GM12873 (cell line): ENCODE results near the gene MPV17L2.

Experiments
- TF ChIP-seq, protein P1 (sequence below): IDR thresholded peaks from 2 replicates; pipeline ENCODE4 v1.5.1; 2012; ENCODE audit warnings: low read depth, mild to moderate bottlenecking, moderate library complexity, low read length, control low read depth; ENCODE audit not compliant: insufficient read depth; ENCODE audit errors: missing control alignments

MPV17L2 gene

DNA sequence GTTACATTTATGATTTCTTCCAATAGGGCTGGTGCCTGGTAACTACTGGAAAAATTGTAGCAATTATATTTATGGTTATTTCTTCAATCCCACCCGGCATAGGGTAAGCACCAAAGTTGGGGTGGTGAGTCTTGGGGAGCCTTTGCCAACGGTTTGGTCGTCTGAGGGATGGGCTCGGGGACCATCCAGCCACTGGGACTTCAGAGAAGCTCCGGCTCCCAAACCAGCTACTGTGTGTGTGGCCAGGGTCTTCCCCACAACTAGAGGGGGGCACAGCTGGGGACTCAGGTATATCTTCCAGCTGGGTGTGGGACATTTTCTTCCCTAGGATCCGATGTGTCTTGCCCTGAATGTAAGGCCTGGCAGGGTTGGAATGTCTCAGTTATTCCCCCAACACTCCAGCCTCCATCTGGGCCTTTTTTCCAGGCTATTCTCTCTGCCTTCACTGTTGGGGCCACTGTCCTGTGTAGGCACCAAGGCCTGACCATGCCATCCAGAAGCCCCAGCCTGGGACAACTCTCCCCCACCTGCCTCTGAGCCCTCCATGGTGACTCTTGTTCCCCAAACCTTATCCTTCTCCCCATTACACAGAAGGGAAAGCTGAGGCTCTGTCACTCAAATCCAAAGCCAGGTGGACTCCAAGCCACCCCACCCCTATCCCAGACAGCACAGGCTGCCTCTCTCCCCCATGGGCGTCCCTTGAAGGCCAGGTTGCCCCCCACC, 20.5 kb upstream of the MPV17L2 start:
- TF ChIP-seq, protein P1, sequence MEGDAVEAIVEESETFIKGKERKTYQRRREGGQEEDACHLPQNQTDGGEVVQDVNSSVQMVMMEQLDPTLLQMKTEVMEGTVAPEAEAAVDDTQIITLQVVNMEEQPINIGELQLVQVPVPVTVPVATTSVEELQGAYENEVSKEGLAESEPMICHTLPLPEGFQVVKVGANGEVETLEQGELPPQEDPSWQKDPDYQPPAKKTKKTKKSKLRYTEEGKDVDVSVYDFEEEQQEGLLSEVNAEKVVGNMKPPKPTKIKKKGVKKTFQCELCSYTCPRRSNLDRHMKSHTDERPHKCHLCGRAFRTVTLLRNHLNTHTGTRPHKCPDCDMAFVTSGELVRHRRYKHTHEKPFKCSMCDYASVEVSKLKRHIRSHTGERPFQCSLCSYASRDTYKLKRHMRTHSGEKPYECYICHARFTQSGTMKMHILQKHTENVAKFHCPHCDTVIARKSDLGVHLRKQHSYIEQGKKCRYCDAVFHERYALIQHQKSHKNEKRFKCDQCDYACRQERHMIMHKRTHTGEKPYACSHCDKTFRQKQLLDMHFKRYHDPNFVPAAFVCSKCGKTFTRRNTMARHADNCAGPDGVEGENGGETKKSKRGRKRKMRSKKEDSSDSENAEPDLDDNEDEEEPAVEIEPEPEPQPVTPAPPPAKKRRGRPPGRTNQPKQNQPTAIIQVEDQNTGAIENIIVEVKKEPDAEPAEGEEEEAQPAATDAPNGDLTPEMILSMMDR, result no peak

DNA sequence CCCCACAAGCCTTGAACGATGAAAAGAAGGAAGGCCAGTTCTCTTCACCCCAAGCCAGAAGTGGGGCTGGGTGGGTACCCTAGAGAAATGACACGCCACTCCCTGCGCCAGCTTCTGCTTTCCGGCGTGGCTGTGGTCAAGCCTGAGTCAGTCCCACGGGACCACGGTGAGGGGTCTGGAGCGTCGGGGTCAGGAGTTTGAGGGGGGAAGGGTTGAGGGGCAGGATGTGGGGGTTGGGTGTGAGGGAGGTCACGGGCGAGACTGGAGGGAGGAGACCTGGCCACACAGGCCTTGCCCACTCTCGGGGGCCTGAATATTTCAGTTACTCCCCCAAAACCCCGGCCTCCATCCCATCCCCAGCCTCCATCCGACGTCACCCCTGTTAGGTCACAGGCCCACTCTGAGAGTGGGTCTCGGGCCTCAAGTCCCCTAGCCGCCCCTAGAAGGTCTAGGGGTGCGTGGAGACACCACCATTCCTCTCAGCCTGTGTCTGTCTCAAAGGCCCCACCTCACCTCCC, 19.9 kb upstream of the MPV17L2 start:
- TF ChIP-seq, protein P1, result no peak

DNA sequence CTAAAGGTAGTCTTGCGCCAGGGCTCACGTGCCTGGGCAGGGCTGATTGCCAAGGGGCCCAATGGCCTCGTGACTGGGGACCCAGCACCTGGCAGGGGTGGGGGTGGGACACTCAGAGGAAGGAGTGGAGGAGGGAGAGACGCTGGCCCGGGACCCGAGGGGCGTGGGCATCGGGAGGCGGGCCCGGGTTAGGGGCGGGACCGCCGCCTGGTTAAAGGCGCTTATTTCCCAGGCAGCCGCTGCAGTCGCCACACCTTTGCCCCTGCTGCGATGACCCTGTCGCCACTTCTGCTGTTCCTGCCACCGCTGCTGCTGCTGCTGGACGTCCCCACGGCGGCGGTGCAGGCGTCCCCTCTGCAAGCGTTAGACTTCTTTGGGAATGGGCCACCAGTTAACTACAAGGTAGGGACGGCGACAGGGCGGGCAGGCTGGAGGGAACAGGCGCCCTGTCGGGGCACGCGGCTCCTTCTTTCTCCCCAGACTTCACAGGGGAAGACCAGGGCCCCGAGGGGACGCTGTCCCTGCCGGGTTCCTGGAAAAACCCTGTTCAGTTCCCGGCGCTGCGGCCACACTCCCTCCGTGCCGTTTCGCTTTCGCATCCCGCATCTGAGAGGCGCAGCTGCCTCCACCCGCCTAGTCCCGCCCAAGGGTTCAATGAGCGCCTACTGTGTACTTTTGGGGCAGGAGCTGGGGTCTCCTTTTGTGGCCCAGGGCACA, 19.3 kb upstream of the MPV17L2 start, which contains the start of gene IFI30:
Gene IFI30, plus strand, starts transcription at position 242 of the 717 bp plus-strand sequence. Its CDS starts 29 bp downstream, at position 271.
- TF ChIP-seq, protein P1, result no peak

DNA sequence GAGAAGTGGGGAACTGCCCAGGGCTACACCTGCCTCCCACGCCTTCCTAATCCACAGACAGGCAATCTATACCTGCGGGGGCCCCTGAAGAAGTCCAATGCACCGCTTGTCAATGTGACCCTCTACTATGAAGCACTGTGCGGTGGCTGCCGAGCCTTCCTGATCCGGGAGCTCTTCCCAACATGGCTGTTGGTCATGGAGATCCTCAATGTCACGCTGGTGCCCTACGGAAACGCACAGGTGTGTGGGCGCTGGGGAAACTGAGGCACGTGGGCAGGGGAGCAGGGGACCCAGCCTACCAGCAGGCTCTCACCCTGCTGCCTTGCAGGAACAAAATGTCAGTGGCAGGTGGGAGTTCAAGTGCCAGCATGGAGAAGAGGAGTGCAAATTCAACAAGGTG, 18.0 kb upstream of the MPV17L2 start:
- TF ChIP-seq, protein P1, result no peak

DNA sequence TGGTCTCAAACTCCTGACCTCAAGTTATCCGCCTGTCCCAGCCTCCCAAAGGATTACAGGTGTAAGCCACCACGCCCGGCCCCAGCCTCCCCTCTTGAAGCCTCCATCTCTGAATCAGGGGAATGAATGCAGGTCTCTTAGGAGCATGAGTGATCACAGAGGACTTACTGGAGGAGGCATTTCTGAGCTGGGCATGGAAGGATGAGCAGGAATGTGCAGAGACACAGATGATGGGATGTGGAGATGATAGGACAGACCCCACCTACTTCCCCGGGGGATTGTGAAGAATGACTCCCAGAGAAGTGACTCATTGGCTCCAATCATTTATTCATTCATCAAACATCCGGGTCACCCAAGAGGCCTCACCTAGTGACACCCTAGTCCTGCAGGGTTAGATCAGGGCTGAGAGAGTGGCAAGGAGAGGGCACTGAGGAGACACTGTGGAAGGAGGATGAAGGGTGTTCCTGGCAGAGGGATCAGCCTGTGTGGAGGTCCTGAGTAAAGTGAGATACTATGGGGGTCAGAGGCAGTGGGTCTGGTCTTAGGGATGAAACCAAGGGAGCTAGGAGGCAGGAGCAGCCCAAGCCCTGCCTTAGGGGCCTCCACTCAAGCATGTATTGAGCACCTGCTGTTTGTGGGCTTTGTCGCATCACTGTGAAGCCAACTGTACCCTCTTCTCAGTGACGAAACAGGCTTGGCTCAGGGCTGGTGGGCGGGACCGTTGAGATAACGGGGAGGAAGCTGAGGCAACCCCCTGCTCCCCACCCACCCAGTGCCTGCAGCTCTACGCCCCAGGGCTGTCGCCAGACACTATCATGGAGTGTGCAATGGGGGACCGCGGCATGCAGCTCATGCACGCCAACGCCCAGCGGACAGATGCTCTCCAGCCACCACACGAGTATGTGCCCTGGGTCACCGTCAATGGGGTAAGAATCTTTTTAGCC, 16.4 kb upstream of the MPV17L2 start:
- TF ChIP-seq, protein P1, result no peak

DNA sequence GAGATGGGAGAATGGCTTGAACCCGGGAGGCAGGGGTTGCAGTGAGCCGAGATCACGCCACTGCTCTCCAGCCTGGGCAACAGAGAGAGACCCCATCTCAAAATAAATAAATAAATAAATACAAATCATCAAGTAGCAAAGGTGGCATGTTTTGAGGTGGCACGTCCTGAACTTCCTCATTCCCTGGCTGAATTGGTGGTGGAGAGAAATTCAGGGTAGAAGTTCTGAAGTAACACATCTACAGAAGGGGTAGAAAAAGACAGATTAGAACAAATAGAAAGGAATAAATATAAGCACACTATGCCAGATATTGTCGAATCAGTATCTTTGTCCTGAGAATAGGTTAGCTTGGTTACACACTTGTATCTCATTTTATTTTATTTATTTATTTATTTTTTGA, 13.1 kb upstream of the MPV17L2 start:
- TF ChIP-seq, protein P1, result no peak
